ENCODE results near the gene TRDN.
"Not testable (repeated sequence)": the region's sequence is repeated elsewhere in the genome, so short reads cannot be mapped to it uniquely, and the experiment has no call there.

Gene TRDN

DNA sequence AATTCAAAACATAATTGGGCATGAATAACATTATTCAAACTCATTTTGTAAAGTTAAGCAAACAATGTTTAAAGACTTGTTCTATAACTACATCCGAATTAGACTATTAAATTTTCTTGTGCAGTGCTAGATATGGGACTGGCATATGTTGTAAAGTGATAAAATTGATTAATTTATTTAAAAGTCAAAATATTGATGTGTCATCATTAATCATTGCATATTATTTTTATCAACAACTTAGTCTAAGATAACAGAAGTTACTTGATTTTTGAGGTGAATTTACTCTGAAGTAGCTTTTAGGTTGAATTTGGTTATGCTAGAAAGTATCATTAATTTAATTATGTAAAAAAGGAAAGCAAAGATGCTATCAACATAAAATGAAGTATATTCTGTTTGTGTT is 396.1 kb downstream of the TRDN start:
- DNase-seq: no peak

DNA sequence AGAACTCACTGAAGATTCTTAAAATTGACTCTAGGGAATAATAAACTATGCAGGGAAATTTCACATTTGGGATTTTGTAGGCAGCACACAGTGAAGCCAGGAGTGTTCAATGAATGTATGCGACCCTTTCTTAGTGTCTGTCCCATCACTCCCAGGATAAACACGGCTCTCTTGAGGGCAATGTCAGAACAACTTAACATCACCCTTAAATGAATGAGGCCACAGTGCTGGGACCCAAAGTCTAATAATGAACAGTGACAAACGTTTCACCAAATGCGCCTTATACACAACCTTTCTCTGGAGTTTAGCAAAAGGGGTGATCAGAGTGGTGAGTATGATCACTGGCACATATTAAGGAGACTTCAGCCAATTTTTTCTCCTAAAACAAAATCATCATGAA is 403.4 kb downstream of the TRDN start:
- no peak for DNase-seq

DNA sequence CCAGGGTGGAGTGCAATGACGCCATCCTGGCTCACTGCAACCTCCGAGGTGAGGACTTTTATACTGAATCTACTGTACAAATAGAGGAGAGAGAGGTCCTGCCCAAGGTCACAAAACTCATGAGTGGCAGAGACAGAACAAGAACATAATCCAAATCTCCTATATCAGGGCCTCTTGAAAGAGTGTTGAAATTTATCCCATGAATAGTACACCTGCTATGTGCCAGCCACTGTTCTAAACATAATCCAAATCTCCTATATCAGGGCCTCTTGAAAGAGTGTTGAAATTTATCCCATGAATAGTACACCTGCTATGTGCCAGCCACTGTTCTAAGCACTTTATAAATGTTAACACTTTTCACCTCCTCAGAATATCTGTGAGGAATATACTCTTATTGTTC is 409.0 kb downstream of the TRDN start:
- not testable (repeated sequence) for DNase-seq

DNA sequence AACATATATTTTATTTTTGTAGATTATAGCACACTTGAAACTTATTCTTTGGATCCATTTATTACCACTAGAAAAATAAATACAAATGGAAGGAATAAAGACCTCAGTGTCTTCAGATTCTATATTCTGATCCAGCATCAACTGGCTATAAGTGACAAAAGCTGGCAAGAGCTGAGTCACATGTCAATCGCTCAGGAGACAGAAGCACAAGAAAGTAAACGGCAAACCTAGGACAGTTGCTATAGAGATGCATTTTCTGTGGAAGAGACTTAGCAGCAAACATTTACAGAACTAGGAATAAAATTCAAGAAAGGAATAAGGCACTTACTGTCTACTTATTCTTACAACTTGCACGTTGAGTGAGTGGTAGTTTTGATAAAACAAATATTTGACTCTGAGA is 410.4 kb downstream of the TRDN start:
- no peak for DNase-seq

DNA sequence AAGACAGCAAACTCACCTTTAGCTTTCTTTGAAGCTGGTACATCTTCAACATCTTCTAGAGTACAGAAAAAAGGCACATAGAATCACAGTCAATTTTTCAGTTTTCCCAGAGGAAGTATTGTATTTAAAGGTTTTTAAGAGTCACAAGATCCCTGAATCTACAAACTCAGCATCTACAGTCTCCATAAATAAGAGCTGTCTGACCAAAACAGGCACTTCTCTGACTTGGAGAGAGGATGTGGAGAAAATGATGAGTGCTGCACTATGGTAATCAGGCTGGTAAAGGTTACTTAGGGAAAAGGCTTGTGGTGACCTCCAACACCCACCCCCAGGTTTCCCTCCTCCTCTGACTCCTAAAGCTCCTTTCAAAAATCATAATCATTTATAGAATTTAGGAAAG is 412.7 kb downstream of the TRDN start:
- DNase-seq: no peak

DNA sequence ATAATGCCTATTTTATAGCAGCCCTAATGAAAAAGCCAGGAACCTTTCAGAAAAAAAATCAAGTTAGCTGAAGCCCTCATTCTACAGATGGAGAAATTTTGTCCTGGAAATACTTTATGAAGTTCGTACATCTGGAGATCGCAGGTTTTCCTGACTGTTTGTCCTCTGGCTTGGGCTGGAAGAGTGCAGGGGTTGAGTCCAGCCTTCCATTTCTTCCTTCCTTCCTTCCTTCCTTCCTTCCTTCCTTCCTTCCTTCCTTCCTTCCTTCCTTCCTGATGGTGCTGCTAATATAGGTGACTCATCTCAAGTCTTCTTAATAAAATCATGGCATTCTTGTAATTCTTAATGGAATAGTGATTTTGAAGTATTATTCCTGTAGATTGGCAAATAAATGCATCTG is 413.3 kb downstream of the TRDN start:
- no peak for DNase-seq

DNA sequence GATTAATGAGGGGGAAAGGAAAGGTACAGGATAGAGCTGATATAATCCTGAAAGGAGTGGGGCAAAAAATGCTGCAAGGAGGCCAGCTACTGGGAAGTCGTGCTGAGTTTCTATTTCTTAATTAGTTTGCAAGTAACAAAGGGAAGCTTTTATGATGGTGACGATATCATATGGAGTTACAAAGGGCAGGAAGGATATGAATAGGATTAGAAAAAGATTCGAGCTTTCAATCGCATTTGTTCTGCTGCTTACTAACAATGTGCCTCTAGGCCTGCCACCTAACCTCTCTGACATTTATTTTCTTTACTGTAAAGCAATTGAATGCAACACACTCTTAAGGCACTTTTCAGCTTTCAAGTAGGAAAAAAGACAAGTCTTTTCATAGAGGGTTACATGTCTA is 421.5 kb downstream of the TRDN start:
- DNase-seq: no peak

DNA sequence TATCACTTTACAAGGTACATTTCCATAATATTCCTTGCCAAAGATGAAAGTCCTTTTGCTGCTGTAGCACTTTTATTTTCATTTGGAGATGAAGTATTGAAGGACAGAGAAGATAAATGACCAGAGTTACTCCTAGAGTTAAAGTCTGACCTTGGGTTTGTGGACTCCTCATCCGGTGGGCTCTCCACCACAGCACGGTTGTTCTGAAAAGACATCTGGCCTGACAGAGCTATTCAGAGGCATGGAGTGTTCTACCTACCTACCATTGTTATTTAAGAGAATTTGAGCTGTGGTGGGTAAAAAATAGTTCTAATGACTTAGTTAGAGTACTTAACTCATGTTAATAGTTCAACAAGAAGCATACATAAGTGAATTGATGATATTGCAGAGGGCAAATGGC is 422.3 kb downstream of the TRDN start:
- no peak for DNase-seq

DNA sequence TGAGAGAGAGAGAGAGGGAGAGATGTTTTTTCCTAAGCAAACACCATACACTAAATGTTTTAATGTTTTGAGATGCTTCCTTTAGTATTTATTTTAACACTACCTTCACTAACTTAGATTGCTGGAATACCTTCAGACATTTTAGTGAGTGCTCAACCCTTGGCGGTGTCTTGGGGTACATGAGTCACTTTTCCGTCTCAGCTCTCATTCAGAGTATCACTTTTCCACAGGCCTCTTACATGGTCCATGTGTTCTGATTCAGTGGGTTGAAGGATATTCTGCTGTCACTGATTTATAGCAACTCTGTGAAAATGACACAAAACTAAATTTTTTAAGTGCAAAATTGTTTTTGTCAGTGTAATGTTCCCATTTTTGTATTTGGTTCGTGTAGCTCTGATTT is 422.8 kb downstream of the TRDN start:
- no peak for DNase-seq

DNA sequence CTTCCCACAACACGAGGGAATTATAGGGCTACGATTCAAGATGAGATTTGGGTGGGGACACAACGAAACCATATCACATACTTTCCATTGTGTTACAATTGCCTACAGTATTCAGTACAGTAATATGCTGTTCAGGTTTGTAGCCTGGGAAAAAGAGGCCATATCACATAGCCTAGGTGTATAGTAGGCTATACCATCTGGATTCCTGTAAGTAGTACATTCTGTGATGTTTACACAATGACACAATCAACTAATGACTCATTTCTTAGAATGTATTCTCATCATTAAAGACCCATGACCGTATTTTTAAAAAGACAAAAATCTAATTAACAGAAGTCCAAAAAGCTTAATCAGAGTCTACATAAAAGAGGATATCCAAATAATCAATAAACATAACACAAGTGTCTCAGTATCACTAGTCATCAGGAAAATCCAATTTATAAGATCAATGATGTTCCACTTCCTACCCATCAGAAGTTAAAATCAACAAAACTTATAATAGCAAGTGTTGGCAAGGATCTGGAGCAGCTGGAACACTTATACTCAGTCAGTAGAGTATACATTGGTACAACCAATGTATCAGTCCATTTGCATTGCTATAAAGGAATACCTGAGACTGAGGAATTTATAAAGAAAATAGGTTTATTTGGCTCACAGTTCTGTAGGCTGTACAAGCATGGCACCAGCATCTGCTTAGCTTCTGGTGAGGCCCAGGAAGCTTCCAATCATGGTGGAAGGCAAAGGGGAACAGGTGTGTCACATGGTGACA is 424.8 kb downstream of the TRDN start:
- DNase-seq: no peak

DNA sequence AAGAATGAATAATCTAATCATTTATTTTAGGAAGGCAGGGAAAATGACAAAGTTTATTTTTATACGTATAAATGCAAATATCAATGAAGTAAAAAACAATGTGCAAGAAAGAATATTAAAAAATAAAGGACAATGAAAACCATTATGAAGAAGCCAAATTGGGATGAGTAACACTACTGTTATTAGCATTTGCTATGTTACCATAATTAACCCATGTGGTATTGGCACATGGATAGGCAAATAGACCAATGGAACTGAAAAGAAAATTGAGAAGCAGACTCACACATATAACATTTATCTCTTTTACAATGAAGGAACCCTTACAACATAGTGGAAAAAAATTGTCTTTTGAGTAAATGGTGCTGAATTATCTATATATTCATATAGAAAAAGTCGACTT is 426.1 kb downstream of the TRDN start:
- no peak for DNase-seq

DNA sequence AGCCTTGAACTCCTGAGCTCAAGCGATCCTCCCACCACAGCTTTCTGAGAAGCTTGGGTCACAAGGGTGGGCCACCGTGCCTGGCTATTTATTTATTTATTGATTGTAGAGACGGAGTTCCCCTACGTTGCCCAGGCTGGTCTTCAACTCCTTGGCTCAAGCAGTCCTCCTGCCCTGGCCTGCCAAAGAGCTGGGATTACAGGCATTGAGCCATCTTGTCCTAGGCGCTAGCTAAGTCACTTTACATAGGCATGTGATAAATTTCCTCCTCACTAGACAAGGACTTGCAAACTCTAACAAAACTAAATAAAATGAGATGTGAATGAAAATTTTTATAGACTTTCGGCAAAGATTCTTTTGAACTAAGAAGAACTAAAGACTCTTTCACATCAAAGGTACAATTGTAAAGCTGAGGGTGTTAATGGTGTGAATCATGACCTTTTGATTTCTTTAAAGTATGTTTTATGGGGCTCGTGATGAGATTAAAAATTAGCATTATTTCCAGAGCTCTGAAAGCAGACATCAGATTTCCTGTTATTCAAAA is 428.7 kb downstream of the TRDN start:
- DNase-seq: no peak

DNA sequence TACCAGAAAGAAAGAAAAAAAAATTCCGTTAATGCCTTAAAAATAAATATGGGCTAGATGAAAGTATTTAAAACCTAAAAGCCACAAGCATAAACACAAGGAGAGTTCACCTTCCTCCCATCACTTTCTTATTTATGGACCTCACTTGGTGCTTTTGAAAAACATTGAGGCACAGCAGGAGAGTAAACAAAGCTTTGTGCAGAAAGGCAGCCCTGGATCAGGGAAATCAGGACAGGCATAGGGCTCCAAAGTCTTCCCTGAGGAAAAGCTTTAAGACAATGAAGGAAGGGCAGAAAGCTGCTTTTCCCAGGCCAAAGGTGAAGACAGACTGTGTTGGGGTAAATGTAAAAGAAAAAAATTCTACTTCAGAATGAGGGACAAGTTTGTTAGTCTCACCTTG is 432.8 kb downstream of the TRDN start:
- DNase-seq: no peak

DNA sequence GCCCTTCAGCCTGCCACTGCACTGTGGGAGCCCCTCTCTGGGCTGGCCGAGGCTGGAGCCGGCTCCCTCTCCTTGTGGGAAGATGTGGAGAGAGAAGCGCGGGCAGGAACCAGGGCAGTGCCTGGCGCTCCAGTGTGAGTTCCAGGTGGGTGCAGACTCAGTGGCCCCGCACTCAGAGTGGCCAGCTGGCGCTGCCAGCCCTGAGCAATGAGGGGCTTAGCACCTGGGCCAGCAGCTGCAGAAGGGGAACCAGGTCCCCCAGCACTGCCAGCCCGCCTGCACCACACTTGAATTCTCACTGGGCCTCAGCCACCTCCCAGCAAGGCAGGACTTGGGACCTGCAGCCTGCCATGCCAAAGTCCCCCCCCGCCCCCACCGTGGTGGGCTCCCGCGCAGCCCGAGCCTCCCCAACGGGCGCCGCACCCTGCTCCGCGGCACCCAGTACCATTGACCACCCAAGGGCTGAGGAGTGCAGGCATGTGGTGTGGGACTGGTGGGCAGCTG is 434.8 kb downstream of the TRDN start:
- no peak for DNase-seq

DNA sequence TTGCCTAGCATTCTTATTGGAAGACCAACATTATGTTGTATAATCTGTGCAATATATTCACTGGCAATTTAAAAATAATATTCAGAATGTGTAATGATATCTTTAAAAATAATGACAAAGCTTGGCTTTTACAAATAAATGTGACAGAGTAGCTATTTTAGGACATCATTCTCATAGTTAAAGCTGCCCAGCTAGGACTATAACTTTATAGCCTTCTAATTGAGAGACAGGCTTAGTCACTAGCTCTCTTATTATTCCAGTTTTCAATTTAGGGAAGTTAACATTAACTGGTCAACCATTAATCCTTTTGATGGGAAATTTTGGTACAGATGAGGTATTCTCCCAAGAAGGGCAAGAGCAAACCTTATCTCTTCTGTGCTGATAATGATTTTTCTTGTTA is 443.5 kb downstream of the TRDN start:
- no peak for DNase-seq

DNA sequence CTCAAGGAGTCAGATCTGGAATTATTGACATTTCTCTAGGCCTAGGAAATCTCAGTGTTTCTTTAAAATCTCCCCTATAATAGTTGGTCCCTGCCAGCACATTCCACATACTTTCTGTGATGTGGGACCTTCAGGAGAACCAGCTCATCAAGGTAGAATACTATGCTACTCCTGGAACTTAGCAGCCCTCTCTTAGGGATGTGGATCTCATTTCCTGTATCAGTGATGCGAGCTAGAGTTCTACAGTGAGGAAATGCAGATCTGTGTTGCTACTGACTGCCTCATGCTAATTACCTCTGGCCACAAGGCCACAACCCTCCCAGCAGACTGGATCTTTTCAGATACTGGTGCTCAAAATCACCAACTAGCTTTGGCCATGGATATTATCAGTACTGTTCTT is 446.9 kb downstream of the TRDN start:
- no peak for DNase-seq

DNA sequence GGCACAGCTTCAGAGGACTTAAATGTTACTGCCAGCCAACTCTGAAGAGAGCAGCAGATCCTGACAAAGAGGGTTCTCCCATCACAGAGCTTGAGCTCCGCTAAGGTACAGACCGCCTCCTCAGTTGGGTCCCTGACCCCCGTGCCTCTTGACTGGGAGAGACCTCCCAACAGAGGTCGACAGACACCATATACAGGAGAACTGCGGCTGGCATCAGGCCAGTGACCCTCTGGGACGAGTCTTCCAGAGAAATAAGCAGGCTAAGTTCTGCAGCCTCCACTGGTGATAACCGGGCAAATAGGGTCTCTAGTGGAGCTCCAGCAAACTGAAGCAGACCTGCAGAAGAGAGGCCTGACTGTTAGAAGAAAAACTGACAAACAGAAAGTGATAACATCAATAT is 453.8 kb downstream of the TRDN start:
- no peak for DNase-seq

DNA sequence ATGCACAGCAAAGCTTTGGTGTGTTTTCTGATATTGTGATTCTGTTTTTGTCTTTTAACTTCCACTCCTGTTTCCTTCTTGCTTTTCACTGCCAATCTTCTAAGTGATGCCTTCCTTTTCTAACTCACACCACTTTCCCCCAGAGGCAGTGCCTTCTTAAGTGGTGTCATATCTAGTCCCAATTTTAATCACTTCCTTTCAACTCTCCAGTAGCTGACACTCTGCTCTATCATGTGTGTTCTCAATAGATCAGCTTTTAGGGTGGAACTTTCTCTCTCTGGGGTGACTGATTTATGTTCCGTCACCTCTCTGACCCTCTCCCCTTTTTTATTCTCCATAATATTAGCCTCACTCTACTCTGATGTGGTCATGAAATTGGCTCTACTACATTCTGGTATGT is 460.0 kb downstream of the TRDN start:
- no peak for DNase-seq

DNA sequence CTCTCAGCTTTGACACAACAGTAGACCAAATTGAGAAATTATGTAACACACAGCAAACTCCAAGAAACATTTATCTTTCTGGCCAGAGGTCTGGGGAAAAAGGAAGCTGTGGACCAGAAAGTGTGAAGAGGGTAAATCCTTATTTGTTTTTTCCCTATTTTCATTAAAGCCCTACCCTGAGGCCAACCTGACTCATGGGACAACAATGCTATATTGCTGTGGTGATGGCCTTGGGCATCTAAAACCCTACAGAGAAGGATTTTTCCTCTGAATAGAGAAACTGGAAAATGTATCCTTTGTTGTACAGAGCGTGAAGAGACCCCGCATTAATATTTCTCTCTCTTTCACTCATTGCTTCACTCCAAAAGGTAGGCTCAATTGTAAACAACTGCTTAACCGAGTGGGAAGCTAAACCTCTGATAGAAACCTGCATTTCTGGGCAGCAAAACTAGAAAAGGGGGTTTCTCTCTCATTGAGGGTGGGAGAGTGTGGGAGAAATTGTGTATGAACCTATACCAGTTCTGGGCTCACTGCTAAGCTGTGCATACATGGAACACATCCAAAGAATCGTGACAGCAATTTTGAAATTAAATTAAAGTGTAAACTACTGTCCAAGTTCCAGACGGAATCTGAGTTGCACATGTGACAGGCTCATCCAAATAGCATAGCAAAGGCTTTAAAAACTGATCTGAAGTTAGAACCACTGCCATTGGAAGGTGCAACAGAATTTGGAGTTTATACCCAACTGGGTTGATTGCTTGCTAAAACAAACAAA is 465.2 kb downstream of the TRDN start:
- DNase-seq: no peak

DNA sequence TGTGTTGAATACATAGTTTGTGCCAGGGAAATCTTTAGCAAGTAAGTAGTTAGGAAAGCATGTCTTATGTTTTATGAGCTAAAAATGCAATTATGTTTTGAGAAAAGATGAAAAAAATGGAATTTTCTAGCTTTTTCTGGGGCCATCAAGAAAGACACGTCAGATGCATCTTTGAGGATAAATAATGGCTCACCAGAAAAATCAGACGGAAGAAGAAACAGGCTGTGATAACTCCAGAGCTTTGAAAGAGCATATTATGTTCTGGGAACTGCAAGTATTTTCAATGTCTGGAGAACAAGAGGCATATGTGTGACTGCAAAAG is 467.0 kb downstream of the TRDN start:
- no peak for DNase-seq

DNA sequence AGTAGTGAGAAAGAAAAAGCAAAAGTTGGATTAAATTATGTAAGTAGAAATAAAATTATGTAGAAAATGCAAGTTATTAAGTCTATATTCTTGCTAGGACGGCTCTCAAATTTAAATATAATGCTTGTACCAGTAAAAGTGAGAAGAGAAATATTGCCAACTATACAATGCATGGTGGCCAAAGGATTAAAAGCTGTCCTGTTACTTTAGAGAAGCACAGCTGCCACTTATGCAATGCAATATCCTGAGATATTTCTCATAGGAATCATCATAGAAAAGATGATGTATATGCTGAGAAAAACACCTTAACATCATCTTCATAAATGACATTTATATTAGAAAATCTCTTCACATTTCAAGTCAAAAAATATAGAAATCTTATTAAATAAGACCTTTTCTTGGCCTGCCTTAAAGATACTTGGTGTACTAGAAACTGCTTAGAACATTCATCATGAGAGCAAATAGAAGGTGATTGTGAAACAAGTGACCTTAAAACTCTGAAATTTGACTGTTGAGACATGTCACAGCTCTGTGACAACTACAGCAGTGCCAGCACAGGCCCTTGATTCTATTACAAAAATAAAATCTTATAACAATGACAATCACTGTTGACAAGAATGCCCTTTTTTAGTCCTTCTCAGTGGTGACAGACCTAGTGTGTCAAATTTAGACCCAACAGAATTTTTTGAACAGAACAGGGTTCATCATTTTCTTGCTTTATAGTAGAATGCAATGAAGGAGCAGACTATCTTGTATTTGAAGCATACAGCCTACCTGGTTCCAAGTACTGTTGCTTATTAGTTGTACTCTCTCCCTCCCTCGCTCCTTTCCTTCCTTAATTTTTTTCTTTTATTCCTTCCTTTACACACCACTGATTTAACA is 467.6 kb downstream of the TRDN start:
- no peak for DNase-seq

DNA sequence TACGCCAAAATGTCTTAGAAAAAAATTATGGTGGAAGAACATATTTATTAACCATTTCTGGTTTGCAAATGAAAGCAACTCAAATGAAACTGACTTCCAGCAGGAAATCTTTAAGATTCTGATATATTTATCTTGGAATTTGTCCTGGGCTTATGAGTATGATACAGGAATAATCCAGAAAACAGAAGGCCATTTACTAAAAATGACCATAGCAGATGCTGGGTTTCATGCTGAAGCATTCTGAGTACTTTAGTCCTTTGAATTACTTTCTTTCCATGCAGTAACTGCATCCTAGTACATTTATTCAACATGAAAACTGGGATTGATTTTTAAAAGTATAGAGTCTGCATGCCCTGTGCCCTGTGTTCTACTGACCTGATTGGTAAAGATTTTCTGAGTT is 468.3 kb downstream of the TRDN start:
- DNase-seq: no peak

Data from inflammatory macrophage (primary cell).